H1 (cell line): Measurements from ENCODE around the gene LAMC3. TPM values are rescaled to one million over a fixed set of nuclear protein-coding genes. Genes with fewer than 3 reads are reported as not detected.

Experiments used
- CHD1 ChIP-seq: IDR thresholded peaks from 2 replicates; pipeline ENCODE4 v1.6.1; 2012; ENCODE audit warnings: low read depth, low read length, improper control_type of control experiment
- CTBP2 ChIP-seq: IDR thresholded peaks from 2 replicates; pipeline ENCODE4 v1.7.0; 2011; ENCODE audit warnings: borderline replicate concordance, mild to moderate bottlenecking, moderate library complexity, mixed read lengths, low read length; ENCODE audit not compliant: insufficient read depth, insufficient read length
- PHF8 ChIP-seq: fragments of 200-600 bp; sonication (generic); conservative IDR thresholded peaks from 2 replicates; pipeline ENCODE4 v1.7.1; 2012; ENCODE audit warnings: low read depth, mild to moderate bottlenecking, inconsistent platforms, low read length, moderate library complexity
- SIN3A ChIP-seq, 2 experiments: IDR thresholded peaks in 1 of 2; conservative IDR thresholded peaks in 1 of 2; 2 replicates each; pipeline ENCODE4 v1.6.1; 2011 to 2012; ENCODE audit warnings: low read length in 2 of 2, improper control_type of control experiment in 1 of 2, low read depth in 1 of 2, mild to moderate bottlenecking in 1 of 2
- SIX5 ChIP-seq: IDR thresholded peaks from 2 replicates; pipeline ENCODE4 v1.6.1; 2011; ENCODE audit warnings: mild to moderate bottlenecking, low read depth, low read length
- TEAD4 ChIP-seq: IDR thresholded peaks from 2 replicates; pipeline ENCODE4 v1.6.1; 2012; ENCODE audit warnings: low read depth, low read length, inconsistent platforms, mixed read lengths
- polyA plus RNA-seq, 7 experiments: library from polyadenylated mRNA; depleted of rRNA in 3 of 7; stranded (reverse) in 5 of 7; unstranded in 2 of 7; fragments of >200 nt in 5 of 7; fragments of 200-250 nt in 2 of 7; gene quantifications; 1 replicate in 5 of 7; 2 replicates in 1 of 7; 4 replicates in 1 of 7; pipeline versions ENCODE4 v1.2.1 to v1.2.3, GENCODE V29; 2011 to 2013; ENCODE audit warnings: missing spikeins in 2 of 7, mixed read lengths in 2 of 7
- total RNA-seq: library from RNA; stranded (reverse); fragmentation: NEBNext Ultra II Directional; extraction: Animal tissue kit (Norgen Biotek cat#: 25700); gene quantifications from 2 replicates; pipeline ENCODE4 v1.2.1, GENCODE V29; 2021
- TF ChIP-seq, protein P1 (sequence below): IDR thresholded peaks from 2 replicates; pipeline ENCODE4 v1.6.1; 2011; ENCODE audit warnings: low read length, improper control_type of control experiment

LAMC3 gene
- total and polyA plus RNA-seq, 2 of the 8 experiments (the other 6 are each of a cell fraction or from before 2014, with no cell fraction given): 9.3 to 12.3 TPM

DNA sequence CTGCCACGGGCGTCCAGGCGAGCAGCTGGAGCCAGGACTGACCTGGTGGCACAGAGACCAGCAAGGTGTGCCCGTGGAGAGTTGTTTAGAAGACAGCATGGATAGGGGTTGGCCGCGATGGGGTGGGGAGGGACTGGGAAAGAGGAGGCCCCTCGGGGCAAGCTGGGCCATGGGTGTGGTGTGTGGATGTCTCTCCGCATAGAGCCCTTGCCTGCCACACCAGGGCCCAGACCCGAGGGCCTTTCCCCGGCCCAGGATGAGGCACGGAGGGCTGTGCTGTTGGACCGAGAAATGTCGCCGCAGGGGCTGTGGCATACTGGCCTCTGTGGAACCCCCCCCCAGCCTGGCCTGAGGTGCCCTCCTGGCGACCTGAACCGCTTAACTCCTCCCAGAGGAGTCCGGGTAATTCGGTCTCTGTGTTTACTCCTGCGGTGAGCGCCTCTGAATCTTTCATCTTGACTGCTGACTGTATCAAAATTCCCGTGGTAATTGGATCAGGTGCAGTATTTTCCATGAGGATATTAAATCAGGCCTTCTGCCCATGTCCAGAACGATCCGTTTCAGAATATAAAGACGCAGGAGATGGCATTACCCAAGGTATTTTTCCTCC, 22.5 kb upstream of the LAMC3 start (continued):
- no peak for TF ChIP-seq SIX5
- TF ChIP-seq SIN3A (conservative IDR thresholded peaks at IDR 0.05 in 1 of 2, IDR thresholded peaks at IDR 0.05 in 1 of 2; ENCODE audit: low read depth in 1 of 2, low read length in 2 of 2): no peak
- TF ChIP-seq PHF8: no peak
- TF ChIP-seq CHD1: no peak
- TF ChIP-seq TEAD4: no peak
- TF ChIP-seq, protein P1, sequence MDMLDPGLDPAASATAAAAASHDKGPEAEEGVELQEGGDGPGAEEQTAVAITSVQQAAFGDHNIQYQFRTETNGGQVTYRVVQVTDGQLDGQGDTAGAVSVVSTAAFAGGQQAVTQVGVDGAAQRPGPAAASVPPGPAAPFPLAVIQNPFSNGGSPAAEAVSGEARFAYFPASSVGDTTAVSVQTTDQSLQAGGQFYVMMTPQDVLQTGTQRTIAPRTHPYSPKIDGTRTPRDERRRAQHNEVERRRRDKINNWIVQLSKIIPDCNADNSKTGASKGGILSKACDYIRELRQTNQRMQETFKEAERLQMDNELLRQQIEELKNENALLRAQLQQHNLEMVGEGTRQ: no peak
- TF ChIP-seq CTBP2: no peak
